Upper lobe of left lung (tissue), 6 donors: ENCODE results near the gene NBL1. TPM values are rescaled to one million over a fixed set of nuclear protein-coding genes. Genes with fewer than 3 reads are reported as not detected.
A peak's percentile ranks its signal among the peaks of the same experiment; 100 is the strongest.

Experiments
- ATAC-seq, 2 donors: fragments of 200-7000 bp; cut with Tn5 transposase; one replicate each; pipeline ENCODE4 v1.9.1; 2022; ENCODE audit warnings: mild to moderate bottlenecking in 2 of 2, moderate library complexity in 2 of 2; ENCODE audit not compliant: low FRiP score in 2 of 2
- DNase-seq, 2 donors: peaks; one replicate each; pipeline ENCODE4 v3.0.0-alpha.2; 2019 to 2020
- H3K27ac ChIP-seq, 4 donors: fragments of 200-600 bp; sonication (generic); one replicate each; pipeline ENCODE4 v1.5.1; 2016 to 2019
- H3K27me3 ChIP-seq, 4 donors: fragments of 200-600 bp; sonication (generic); one replicate each; pipeline ENCODE4 v1.5.1; 2017 to 2019
- H3K36me3 ChIP-seq, 4 donors: fragments of 200-600 bp; sonication (generic); one replicate each; pipeline ENCODE4 v1.5.1; 2016 to 2019
- H3K4me1 ChIP-seq, 4 donors: fragments of 200-600 bp; sonication (generic); one replicate each; pipeline ENCODE4 v1.5.1; 2018 to 2019
- H3K4me3 ChIP-seq, 4 donors: fragments of 200-600 bp; sonication (generic); one replicate each; pipeline ENCODE4 v1.5.1; 2017 to 2019; ENCODE audit warnings: mild to moderate bottlenecking in 2 of 4, moderate library complexity in 1 of 4
- H3K9me3 ChIP-seq, 4 donors: fragments of 200-600 bp; sonication (generic); one replicate each; pipeline ENCODE4 v1.5.1; 2018 to 2019
- EP300 ChIP-seq, 4 donors: sonication (generic); formaldehyde crosslinking; IDR thresholded peaks; one replicate each; pipeline ENCODE4 v1.5.1; 2017; ENCODE audit warnings: antibody characterized with exemption in 4 of 4, control low read depth in 2 of 4
- POLR2A ChIP-seq, 4 donors: fragments of 450-650 bp; IDR thresholded peaks; one replicate each; pipeline ENCODE4 v1.5.1; 2016 to 2017; ENCODE audit warnings: antibody characterized with exemption in 4 of 4, mild to moderate bottlenecking in 2 of 4
- POLR2AphosphoS5 ChIP-seq, 2 donors: sonication (generic); formaldehyde crosslinking; IDR thresholded peaks; one replicate each; pipeline ENCODE4 v1.5.1; 2017; ENCODE audit warnings: antibody characterized with exemption in 2 of 2
- WGBS, 2 donors: methylation state at CpG; one replicate each; pipeline ENCODE4 v1.1.5; 2017 to 2018; 5-methylcytosine and 5-hydroxymethylcytosine counted together
- total RNA-seq, 6 donors: library from RNA; depleted of rRNA in 4 of 6; stranded (reverse); fragments of >200 nt in 4 of 6; gene quantifications; one replicate each; pipeline versions ENCODE4 v1.1.0 to v1.2.1, GENCODE V29; 2016 to 2021
- TF ChIP-seq, protein P1 (sequence below), 6 experiments: fragments of 450-650 bp in 4 of 6; fragments of 200-600 bp in 2 of 6; sonication (generic) in 2 of 6; IDR thresholded peaks; one replicate each; pipeline ENCODE4 v1.5.1; 2016 to 2019; ENCODE audit warnings: antibody characterized with exemption in 6 of 6
- donor health status: DM: no; HTN: no; CAD: no; lungs with moderate emphysema.
- donor health status: DM: no; HTN: yes; CAD: no; lungs with severe emphysema.

Gene NBL1, protein sequence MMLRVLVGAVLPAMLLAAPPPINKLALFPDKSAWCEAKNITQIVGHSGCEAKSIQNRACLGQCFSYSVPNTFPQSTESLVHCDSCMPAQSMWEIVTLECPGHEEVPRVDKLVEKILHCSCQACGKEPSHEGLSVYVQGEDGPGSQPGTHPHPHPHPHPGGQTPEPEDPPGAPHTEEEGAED
- total RNA-seq: 100 to 1,000 TPM in 3 of 6 donors, 10 to 100 TPM in 3; 40.9 to 190 (median 105) TPM

DNA sequence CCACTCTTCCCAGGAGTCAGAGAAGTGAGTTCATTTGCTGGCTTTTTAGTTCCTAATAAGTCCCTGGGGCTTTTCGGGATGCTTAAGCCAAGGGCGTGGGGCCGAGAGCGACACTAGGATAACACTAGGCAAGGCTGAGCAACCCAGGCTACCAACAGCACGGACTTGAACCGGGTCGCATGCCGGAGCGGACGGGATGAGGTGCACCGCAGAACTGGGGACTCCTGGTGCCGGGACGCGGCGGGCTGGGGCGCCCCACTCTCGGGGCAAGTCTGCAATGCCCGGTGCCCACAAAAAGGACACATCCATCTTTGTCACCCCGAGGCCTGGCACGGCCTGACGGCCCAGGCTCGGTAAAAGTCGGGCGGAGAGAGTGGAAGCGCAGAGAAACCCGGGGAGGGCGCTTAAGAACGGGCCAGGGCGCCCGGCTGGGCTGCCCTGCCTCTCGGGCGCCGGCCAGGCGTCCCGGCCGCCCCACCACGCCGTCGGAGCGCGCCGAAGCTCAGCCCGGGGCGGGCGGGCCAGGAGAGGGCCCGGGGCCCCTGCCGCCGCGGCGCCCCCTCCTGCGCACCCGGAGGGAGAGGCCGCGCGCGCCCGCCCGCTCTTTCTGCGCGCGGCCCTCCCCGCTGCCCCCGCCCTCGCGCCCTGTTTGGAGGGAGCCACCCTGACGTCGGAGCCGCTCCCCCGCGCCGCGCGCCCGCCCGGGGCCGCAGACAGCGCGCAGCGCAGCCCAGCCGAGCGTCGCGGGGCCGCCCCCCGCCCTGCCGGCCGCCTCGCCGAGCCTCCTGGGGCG lies at the start of gene NBL1:
Gene NBL1 (plus strand): TSS at position 710 of the 793 bp plus-strand sequence. CDS start 10,720 bp downstream, outside the sequence.
- peak in 1 of 2 donors; percentile 95 for DNase-seq
- H3K27me3 ChIP-seq: peaks cover 0 to 18% (median 6%) of the 10 kb centered on the region in 4 donors
- 9% methylated on average over 25 of the region's 90 CpGs; no CpG with 5 or more reads in 1 of the 2 donors for WGBS, 2 donors

DNA sequence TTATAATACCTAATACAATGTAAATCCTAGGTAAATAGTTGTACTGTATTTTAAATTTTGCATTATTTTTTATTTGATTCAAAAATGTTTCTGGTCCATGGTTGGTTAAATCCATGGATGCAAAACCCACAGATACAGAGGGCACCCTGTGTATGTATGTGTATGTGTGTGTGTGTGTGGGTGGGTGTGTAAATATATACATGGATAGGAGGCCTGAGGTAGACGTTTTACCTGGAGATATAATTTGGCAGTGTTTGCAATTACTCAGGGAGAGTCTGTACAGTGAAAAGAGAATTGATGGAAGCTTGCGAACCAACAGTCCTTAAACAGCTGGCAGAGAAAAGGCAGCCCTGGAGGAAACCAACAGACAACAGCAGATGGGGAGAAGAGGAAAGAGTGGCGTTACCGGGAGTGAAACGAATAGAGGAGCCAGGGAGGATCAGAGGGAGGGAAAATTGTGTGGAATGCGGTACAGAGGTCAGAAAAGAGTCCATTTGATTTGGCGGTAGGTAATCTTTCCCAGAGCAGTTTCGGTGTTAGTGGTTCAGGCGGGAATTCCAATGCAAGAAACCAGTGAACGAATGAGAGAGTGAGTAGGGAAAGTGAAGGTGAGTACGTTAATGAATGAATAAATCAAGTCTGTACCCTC lies 47.9 kb upstream of the NBL1 start:
- H3K27me3 ChIP-seq: no peaks in the 10 kb centered on the region
- no peaks in the 10 kb centered on the region for H3K9me3 ChIP-seq
- peaks cover 0 to 6% (median 0%) of the 10 kb centered on the region in 4 donors for H3K36me3 ChIP-seq
- H3K27ac ChIP-seq: peak overlapping the region; percentile 94 to 96 (median 96)
- WGBS, 2 donors: 7 to 12% methylated on average over 11 of the region's 11 CpGs
- ATAC-seq: peak in 1 of 2 donors; percentile 9
- TF ChIP-seq POLR2A (IDR thresholded peaks at IDR 0.05) (no peak), POLR2AphosphoS5 (IDR thresholded peaks at IDR 0.05) (no peak), EP300 (IDR thresholded peaks at IDR 0.05) (no peak)
- TF ChIP-seq, protein P1, sequence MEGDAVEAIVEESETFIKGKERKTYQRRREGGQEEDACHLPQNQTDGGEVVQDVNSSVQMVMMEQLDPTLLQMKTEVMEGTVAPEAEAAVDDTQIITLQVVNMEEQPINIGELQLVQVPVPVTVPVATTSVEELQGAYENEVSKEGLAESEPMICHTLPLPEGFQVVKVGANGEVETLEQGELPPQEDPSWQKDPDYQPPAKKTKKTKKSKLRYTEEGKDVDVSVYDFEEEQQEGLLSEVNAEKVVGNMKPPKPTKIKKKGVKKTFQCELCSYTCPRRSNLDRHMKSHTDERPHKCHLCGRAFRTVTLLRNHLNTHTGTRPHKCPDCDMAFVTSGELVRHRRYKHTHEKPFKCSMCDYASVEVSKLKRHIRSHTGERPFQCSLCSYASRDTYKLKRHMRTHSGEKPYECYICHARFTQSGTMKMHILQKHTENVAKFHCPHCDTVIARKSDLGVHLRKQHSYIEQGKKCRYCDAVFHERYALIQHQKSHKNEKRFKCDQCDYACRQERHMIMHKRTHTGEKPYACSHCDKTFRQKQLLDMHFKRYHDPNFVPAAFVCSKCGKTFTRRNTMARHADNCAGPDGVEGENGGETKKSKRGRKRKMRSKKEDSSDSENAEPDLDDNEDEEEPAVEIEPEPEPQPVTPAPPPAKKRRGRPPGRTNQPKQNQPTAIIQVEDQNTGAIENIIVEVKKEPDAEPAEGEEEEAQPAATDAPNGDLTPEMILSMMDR (IDR thresholded peaks at IDR 0.05): no peak
- H3K4me3 ChIP-seq: peak overlapping the region; percentile 22 to 98 (median 81)
- H3K4me1 ChIP-seq: peaks cover 23 to 38% (median 30%) of the 10 kb centered on the region in 4 donors
- DNase-seq: no peak

More for the DNA sequence above, at the start of gene NBL1:
- H3K9me3 ChIP-seq: no peaks in the 10 kb centered on the region
- H3K27ac ChIP-seq: peak within 1 kb of the TSS; percentile 82 to 91 (median 90)
- ATAC-seq: peak; percentile 42 to 86
- peaks cover 13 to 34% (median 21%) of the 10 kb centered on the region in 4 donors for H3K4me1 ChIP-seq
- peak in 1 of 2 donors; percentile 29 for TF ChIP-seq POLR2AphosphoS5 (IDR thresholded peaks at IDR 0.05)
- TF ChIP-seq, protein P1 (IDR thresholded peaks at IDR 0.05): no peak
- H3K4me3 ChIP-seq: peak within 1 kb of the TSS; percentile 40 to 76 (median 64)
- no peaks in the 10 kb centered on the region for H3K36me3 ChIP-seq

DNA sequence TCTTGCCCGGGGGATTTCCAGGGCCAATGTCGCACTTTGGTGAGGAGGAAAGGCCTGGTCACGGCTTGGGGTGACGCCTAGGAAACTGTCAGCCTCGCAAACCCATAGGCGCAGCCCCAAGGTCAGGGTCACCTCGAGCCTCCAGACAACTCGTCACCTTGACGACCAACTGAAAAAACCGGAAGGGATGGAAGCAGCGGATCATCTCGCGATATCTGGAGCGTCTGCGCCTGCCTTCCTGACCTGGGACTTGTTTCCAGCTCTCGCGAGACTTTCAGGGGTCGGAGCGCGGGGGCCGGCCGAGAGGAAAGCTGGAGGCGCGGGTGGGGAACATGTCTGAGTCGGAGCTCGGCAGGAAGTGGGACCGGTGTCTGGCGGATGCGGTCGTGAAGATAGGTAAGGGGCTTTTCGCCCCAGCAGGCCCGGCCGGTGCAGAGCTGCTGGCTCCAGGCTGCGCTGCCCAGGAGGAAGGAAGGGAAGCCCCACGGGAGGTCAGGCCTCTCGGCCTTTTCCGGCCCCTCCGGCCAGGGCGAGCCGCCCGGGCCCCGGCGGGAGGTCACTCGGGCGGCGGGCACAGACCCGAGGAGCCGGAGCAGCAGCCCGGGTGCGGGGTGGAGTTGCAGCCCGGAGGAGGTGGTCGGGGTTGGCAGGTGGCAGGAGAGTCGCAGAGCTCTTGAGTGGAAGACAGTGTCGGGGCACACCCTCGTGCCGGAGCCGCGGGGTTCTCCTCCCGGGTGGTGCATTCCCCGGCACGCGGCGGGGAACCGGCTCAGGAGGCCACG lies 47.2 kb upstream of the NBL1 start:
- peak; percentile 96 to 97 for DNase-seq
- 0 to 1% methylated on average over 9 to 41 of the region's 65 CpGs for WGBS, 2 donors
- ATAC-seq: peak; percentile 94 to 98
- peak overlapping the region; percentile 77 to 98 (median 90) for H3K4me3 ChIP-seq
- H3K9me3 ChIP-seq: no peaks in the 10 kb centered on the region
- TF ChIP-seq, protein P1 (IDR thresholded peaks at IDR 0.05): no peak
- peak; percentile 70 to 76 for TF ChIP-seq POLR2AphosphoS5 (IDR thresholded peaks at IDR 0.05)
- TF ChIP-seq EP300 (IDR thresholded peaks at IDR 0.05): no peak
- TF ChIP-seq POLR2A (IDR thresholded peaks at IDR 0.05): peak in 3 of 4 donors; percentile 62 to 83 (median 81)
- no peaks in the 10 kb centered on the region for H3K27me3 ChIP-seq
- H3K27ac ChIP-seq: peak overlapping the region; percentile 94 to 96 (median 96)
- peaks cover 0 to 6% (median 0%) of the 10 kb centered on the region in 4 donors for H3K36me3 ChIP-seq
- peaks cover 23 to 38% (median 30%) of the 10 kb centered on the region in 4 donors for H3K4me1 ChIP-seq

DNA sequence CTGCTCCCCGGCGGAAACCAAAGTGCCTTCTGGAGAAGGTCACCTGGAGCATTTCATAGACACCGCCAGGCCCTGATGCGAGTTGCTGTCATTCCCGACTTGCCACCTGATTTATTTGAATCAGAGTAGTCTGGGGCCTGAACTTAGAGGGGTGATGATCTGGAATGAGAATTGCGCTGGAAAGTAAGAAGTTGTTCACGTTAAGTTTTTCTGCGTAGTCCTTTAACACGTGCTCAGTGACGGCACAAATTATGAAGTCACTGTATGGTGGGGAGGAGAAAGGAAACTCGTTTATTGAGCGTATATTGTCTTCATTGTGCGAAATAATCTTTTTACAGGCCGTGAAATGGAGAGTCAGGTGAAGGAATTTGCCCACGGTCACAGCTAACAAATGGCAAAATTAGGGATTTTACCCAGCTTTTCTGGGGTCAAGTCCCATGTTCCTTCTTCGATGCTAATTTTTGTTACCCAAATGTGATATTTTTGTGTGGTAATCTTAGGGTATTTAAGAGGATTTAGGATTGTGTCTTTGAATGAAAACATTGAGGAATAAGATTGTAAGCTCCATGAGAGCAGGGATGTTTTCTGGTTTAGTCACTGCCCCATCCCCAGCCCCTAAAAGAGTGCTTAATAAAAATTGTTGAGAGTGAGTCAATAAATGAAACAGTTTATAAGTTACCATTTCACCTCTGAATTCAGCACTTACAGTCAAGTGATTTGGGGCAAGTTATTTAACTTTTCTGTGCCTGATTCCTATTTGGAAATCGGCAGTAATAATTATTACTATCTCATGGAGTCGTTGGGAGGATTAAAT lies 46.4 kb upstream of the NBL1 start:
- peaks cover 0 to 6% (median 0%) of the 10 kb centered on the region in 4 donors for H3K36me3 ChIP-seq
- H3K27me3 ChIP-seq: no peaks in the 10 kb centered on the region
- peak overlapping the region; percentile 94 to 96 (median 96) for H3K27ac ChIP-seq
- H3K4me3 ChIP-seq: peak overlapping the region; percentile 77 to 98 (median 90)
- peak; percentile 2 to 67 for ATAC-seq
- H3K4me1 ChIP-seq: peaks cover 23 to 38% (median 30%) of the 10 kb centered on the region in 4 donors
- WGBS, 2 donors: 15 to 16% methylated on average over 17 to 18 of the region's 18 CpGs
- H3K9me3 ChIP-seq: no peaks in the 10 kb centered on the region
- no peak for DNase-seq
- TF ChIP-seq POLR2AphosphoS5 (IDR thresholded peaks at IDR 0.05) (peak in 1 of 2 donors; percentile 10), EP300 (IDR thresholded peaks at IDR 0.05) (no peak), POLR2A (IDR thresholded peaks at IDR 0.05) (no peak)
- TF ChIP-seq, protein P1 (IDR thresholded peaks at IDR 0.05): no peak
